Glutamatergic neuron (in vitro differentiated cells): ENCODE results near the gene FGFR1OP2. TPM values are rescaled to one million over a fixed set of nuclear protein-coding genes. Genes with fewer than 3 reads are reported as not detected.

Source experiments
- DNase-seq: peaks from one replicate; pipeline ENCODE4 v3.0.0; 2022
- H3K27ac Mint-ChIP-seq: one replicate; pipeline ENCODE4 v1.8.0; 2020; ENCODE audit warnings: mild to moderate bottlenecking, mixed read lengths, inconsistent platforms; ENCODE audit not compliant: unreplicated experiment
- H3K27me3 Mint-ChIP-seq: one replicate; pipeline ENCODE4 v1.8.0; 2020; ENCODE audit warnings: mild to moderate bottlenecking, moderate library complexity, mixed read lengths, inconsistent platforms; ENCODE audit not compliant: unreplicated experiment
- H3K36me3 Mint-ChIP-seq: one replicate; pipeline ENCODE4 v1.8.0; 2020; ENCODE audit warnings: mild to moderate bottlenecking, mixed read lengths, inconsistent platforms; ENCODE audit not compliant: unreplicated experiment
- H3K4me1 Mint-ChIP-seq: one replicate; pipeline ENCODE4 v1.8.0; 2020; ENCODE audit warnings: mild to moderate bottlenecking, low read depth, mixed read lengths, inconsistent platforms; ENCODE audit not compliant: unreplicated experiment
- H3K4me3 Mint-ChIP-seq: one replicate; pipeline ENCODE4 v1.8.0; 2020; ENCODE audit warnings: mild to moderate bottlenecking, mixed read lengths, inconsistent platforms; ENCODE audit not compliant: unreplicated experiment
- H3K9me3 Mint-ChIP-seq: one replicate; pipeline ENCODE4 v1.8.0; 2020; ENCODE audit warnings: mild to moderate bottlenecking, moderate library complexity, mixed read lengths, inconsistent platforms; ENCODE audit not compliant: unreplicated experiment
- total RNA-seq: library from RNA; stranded (reverse); fragmentation: NEBNext Ultra II Directional; extraction: Animal tissue kit (Norgen Biotek cat#: 25700); gene quantifications from one replicate; pipeline ENCODE4 v1.2.1, GENCODE V29; 2021; ENCODE audit not compliant: unreplicated experiment
- TF ChIP-seq, protein P1 (sequence below): fragments of 200-600 bp; sonication (generic); IDR thresholded peaks from one replicate; pipeline ENCODE4 v1.5.0; 2021; ENCODE audit not compliant: partially characterized antibody, unreplicated experiment

Gene FGFR1OP2
- total RNA-seq, 1 donor from 2014 or later = 22.1 TPM

- H3K4me1 Mint-ChIP-seq = peaks cover 4% of the 10 kb centered on the region
- H3K27ac Mint-ChIP-seq = no peak overlapping the region
- H3K36me3 Mint-ChIP-seq = no peaks in the 10 kb centered on the region
- TF ChIP-seq, protein P1, sequence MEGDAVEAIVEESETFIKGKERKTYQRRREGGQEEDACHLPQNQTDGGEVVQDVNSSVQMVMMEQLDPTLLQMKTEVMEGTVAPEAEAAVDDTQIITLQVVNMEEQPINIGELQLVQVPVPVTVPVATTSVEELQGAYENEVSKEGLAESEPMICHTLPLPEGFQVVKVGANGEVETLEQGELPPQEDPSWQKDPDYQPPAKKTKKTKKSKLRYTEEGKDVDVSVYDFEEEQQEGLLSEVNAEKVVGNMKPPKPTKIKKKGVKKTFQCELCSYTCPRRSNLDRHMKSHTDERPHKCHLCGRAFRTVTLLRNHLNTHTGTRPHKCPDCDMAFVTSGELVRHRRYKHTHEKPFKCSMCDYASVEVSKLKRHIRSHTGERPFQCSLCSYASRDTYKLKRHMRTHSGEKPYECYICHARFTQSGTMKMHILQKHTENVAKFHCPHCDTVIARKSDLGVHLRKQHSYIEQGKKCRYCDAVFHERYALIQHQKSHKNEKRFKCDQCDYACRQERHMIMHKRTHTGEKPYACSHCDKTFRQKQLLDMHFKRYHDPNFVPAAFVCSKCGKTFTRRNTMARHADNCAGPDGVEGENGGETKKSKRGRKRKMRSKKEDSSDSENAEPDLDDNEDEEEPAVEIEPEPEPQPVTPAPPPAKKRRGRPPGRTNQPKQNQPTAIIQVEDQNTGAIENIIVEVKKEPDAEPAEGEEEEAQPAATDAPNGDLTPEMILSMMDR = no peak
- H3K9me3 Mint-ChIP-seq = no peaks in the 10 kb centered on the region
- DNase-seq = no peak
- H3K4me3 Mint-ChIP-seq = no peak overlapping the region
- no peaks in the 10 kb centered on the region for H3K27me3 Mint-ChIP-seq
Measured at GRCh38 chr12:26928661-26929060, 9.6 kb upstream of the FGFR1OP2 start.

- Mint-ChIP-seq H3K4me1 (peaks cover 4% of the 10 kb centered on the region), H3K27ac (no peak overlapping the region), H3K36me3 (no peaks in the 10 kb centered on the region), H3K9me3 (no peaks in the 10 kb centered on the region), H3K27me3 (no peaks in the 10 kb centered on the region), H3K4me3 (no peak overlapping the region)
- DNase-seq = no peak
- TF ChIP-seq, protein P1 = no peak
Measured at GRCh38 chr12:26929590-26929989, 8.7 kb upstream of the FGFR1OP2 start.

DNA sequence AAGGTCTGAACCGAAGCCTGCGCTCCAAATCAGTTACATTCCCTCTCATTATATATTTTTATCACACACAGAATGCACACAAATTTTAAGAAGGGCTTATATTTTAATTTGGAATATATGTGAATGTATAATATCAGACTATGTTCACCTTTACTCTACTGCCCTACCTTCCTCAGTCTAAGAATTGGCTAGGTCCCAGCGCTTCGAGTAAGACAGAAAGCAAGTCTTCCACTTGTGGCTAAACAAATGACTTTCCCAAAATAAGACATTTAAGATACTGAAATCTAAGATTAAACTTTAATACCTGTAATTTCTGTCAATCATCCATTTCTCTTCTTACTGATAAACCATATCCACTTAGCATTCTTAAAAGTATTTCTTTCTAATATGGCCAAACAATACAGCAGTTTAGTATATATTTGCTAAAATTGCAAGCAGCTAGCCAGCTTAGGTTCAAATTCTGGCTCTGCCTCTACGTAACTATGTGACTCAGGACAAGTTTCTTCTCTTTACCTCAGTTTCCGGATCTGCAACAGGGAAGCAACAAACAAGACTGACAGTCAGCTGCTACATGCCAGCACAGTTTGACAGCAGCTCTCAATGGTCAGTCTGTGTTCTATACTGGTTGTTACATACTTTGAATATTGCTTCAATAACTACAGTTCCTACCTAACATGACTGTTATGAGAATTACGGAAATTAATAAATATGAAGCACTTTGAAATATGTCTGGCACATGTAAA lies 2.5 kb upstream of the FGFR1OP2 start:
- no peak overlapping the region for H3K27ac Mint-ChIP-seq
- H3K27me3 Mint-ChIP-seq = peaks cover 6% of the 10 kb centered on the region
- TF ChIP-seq, protein P1 = no peak
- no peak for DNase-seq
- no peak overlapping the region for H3K4me3 Mint-ChIP-seq
- H3K4me1 Mint-ChIP-seq = peaks cover 14% of the 10 kb centered on the region
- H3K9me3 Mint-ChIP-seq = peaks cover 5% of the 10 kb centered on the region
- H3K36me3 Mint-ChIP-seq = no peaks in the 10 kb centered on the region

GRCh38 chr12:26936559-26937442 lies 1.5 kb upstream of the FGFR1OP2 start:
- H3K27me3 Mint-ChIP-seq = peaks cover 6% of the 10 kb centered on the region
- TF ChIP-seq, protein P1 = no peak
- H3K9me3 Mint-ChIP-seq = peaks cover 5% of the 10 kb centered on the region
- peak overlapping the region; percentile 89 for H3K4me3 Mint-ChIP-seq
- H3K4me1 Mint-ChIP-seq = peaks cover 14% of the 10 kb centered on the region
- DNase-seq = no peak
- H3K27ac Mint-ChIP-seq = peak overlapping the region; percentile 97
- no peaks in the 10 kb centered on the region for H3K36me3 Mint-ChIP-seq
